Hematopoietic multipotent progenitor cell treated with erythropoietin and hydrocortisone succinate and interleukin-3 and kit ligand, for 8 days (in vitro differentiated cells): ENCODE data around the gene FUT6.

Source experiments
- DNase-seq: peaks from one replicate; pipeline ENCODE4 v3.0.0-alpha.2; 2015

Gene FUT6

DNA sequence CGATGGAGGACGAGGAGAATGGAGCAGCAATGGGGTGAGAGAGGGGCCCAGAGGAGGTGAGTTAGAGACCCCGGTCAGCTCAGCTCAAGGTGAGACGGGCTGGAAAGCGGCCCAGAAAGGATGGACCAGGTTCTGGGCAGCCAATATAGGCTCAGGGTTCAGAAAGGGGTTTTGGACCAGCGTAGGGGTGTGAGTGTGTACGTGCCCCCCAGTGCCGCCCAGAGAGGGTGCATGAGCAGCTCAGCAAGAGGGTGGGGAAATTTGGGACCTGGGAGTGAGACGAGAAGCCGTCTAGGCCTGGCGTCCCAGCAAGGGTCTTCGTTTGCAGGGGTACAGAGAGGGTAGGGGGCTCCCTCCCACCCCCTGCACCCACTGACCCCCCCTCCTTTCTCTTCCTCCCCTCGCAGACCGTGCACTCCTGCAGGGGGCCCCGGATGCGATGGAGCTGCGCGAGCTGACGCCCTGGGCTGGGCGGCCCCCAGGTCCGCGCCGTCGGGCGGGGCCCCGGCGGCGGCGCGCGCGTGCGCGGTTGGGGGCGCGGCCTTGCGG, 12.1 kb downstream of the FUT6 start:
- DNase-seq: no peak

DNA sequence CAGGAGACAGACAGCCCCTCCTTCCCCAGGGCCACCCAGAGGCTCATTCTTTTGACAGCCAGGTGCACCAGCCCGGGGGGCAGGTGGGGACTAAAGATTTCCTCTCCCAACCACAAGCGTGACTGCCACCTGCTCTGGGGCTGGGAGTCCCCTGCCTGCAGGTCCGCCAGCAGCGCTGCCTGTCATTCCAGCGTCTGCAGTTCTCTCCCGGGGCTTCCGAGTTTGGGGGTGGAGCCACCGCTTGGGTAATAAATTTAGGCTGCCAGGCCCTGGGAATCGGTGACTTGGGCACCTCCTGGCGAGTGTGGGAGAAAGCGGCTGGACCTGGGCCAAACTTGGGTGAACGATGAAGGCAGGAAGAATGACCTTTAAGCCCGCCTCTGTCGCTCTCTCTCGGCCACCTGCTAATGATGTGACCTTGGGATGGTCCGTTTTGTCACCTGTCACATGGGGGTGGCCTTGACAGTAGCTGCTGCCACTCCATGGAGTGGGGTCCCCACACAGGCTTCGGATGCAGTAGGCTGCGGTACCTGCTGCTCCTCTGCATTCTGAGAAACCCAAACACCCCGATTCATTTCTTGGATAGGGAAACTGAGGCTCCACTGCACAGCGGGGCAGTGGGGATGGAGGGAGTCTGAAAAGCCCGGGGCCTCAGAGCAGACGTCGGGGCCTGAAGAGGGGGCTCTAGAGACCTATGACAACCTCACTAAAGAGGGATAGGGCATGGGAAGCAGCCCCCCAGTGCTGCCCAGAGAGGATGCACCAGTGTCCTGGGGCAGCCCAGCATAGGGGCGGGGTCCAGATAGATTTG, 12.8 kb downstream of the FUT6 start:
- peak; percentile 68 for DNase-seq

DNA sequence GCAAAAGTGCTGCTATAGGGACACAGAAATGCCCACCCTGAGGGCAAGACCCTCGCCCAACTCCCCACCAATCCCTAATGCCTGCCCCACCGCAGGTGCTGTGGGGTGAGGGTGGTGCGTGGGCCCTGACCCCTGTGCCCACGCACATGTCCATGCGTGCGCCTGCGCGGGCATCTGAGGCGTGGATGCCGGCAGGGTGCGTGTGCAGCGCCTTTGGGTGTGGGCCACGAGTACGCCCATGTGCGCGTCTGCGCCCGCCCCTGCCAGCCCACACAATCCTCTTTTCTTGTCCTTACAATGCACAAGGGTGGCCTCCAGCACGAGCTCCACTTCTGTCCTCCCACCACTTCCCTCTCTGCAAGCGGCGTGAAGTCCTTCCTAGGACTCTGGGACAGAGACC, 14.3 kb downstream of the FUT6 start:
- DNase-seq: no peak

DNA sequence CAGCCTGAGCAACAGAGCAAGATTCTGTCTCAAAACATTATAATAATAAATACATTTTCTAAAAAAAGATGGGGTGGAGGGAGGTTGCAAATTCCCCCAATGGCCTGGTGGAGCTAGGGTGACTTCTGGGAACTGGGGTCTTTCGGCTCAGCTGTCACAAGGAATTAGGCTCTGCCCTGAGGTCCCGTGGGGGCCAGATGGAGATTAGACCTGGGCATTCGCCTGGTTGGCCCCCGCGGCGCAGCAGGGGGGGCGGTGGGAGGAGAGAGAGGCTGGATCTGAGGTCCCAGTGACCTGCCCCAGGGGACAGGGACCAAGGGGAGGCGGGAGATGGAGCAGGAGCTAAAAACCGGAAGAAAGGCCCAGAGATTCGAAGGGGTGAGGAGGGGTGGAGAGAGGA, 14.8 kb downstream of the FUT6 start:
- no peak for DNase-seq

GRCh38 chr19:5823579-5824281, 15.8 kb downstream of the FUT6 start:
- DNase-seq: no peak

GRCh38 chr19:5822181-5822844, 17.2 kb downstream of the FUT6 start:
- no peak for DNase-seq

GRCh38 chr19:5821521-5822180, 17.9 kb downstream of the FUT6 start:
- no peak for DNase-seq

DNA sequence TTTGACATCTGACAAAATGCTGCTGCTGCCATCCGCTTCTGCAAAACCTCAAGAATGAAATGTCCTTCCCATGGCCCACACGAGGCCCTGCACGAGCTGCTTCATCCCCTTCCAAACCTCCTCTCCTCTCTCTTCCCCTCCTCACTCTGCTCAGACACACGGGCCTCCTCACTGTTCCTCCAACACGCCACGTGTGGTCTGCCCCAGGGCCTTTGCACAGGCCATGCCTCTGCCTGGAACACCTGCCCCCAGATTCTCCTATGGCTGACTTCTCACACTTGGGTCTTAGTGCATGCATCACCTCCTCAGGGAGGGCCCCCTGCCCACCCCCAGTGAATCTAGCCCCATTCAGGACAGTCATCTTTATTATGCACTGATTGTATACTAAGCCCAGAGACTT, 18.7 kb downstream of the FUT6 start:
- DNase-seq: no peak

DNA sequence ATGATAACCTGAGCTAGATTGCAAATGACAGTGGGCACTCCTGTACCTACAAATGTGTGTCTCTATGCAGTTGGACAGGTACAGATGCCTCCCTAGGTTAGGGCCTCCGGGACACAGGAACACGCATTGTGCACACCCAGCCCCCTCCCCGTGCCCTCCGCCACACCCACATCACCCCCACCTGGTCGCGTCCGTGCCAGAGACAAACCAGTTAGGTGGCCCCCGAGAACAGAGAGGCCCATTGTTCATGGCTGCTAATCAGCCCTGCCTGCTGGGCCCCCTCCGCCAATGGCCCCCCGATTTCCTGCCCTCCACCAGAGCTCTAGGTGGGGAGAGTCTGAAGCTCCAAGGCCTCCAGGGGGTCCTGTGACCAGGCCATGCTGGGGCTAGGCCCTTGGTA, 20.9 kb downstream of the FUT6 start:
- no peak for DNase-seq

GRCh38 chr19:5817218-5817617, 22.3 kb downstream of the FUT6 start:
- no peak for DNase-seq

DNA sequence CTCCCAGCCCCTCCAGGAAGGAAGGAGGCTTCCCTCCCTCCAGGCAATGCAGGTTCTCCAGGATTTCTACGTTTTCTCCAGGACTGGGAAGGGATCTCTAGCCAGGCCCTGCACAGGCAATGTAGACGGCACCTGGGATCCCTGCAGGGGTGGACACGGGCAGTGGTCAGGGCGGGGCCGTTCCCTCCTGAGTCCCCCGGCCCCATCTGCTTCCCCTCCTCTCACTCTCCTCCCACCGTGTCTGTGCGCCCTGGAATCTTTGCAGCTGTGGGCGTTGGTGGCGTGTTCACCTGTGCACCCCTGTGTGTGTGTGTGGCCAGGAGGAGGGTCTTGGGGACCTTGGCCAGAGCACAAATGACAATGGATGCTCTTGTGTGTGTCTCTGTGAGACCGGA, 24.7 kb downstream of the FUT6 start:
- no peak for DNase-seq

- no peak for DNase-seq
Measured at GRCh38 chr19:5814123-5814851, 25.2 kb downstream of the FUT6 start.

GRCh38 chr19:5811117-5811516, 28.4 kb downstream of the FUT6 start:
- DNase-seq: no peak

DNA sequence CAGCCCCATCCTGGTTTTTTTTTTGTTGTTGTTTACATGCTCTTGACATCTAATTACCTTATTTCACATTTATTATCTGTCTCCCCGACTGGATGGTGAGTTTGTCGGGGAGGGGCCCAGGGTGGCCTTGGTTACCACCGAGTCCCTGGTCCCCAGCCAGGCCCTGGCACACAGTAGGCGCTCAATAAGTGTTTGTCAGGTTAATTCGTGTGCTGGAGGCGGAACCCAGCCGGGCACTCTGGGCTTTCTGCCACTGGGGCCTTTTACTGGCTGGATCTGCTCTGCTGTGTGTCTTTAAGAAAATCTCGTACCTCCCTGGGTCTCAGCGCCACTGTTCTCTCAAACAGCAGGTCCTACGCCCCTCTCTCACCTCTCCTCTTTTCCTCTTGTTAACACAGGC, 30.0 kb downstream of the FUT6 start:
- no peak for DNase-seq

DNA sequence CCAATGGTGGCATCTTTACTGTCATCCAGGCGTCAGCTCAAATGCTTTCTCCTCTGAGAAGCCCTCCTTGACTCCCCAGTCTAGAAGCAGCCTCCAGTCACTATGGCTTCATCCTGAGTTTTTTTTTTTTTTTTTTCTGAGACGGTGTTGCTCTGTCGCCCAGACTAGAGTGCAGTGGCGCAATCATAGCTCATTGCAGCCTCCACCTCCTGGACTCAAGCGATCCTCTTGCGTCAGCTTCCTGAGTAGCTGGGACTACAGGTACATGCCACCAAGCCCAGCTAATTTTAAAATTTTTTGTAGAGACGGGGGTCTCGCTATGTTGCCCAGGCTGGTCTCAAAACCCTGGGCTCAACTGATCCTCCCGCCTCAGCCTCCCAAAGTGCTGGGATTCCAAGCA, 30.4 kb downstream of the FUT6 start:
- no peak for DNase-seq

DNA sequence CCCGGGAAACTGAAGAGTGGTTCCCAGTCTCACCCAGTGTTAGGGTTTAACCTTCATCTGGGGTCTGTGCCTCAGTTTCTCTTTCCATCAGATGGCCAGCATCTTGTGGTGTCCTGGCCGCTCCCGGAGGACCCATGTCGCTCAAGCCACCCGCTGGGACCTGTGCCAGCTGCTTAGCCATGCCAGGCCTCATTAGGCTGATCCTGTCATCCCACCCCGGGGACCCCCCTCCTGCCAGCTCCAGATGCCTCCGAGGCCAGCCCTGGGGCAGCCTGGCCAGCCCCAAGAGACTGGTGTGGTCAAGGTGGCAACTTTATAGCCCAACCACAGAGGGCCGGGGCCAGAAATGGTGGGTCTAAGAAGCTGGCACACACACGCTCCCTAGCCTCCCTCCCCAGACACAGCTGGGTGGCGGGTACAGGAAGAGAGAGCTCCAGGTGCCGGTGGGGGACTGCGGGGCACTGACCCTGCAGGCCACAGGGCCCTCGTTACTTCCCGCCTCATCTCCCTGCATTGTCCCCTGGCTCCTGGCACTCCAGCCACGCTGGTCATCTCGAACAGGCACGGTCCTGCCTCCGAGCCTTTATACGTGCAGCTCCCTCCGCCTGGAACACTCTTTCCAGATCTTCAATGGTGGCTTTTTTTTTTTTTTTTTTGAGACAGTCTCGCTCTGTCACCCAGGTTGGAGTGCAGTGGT, 31.2 kb downstream of the FUT6 start:
- no peak for DNase-seq

- DNase-seq: no peak
Measured at GRCh38 chr19:5806905-5807304, 32.6 kb downstream of the FUT6 start.

- no peak for DNase-seq
Measured at GRCh38 chr19:5806133-5806489, 33.4 kb downstream of the FUT6 start.

DNA sequence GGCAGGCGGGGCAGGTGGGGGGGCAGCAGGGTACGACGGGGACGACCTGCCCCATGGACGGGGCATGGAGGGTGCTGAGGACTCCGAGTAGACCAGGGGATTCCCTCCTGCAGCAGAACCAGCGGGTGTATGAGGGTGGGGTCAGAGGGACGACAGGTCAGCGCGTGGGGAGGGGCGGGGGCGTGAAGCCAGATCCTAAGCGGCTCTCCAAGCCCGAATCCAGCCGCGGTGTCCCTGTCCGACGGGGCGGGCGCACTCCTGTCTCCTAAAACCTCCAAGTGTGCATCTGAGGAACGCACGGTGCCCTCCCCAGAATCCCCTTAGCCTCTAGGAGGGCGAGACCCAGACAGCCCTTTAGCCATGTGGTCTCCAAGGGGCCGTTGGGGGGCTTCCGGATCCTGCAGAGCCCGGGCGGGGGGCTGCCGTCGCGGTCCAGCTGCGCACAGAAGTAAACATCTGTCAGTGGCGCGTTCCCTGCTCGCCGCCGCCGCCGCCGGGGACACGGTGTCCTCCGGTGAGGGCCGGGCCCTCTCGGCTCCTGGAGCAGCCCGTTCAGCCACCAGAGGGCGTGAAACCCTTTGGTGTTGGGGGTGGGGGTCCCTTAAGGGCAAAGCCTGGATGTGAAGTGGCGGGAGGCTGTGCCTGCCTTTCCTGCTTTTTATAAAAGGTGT, 33.9 kb downstream of the FUT6 start:
- DNase-seq: peak; percentile 54

GRCh38 chr19:5804516-5805461, 34.7 kb downstream of the FUT6 start, which contains the start of gene NRTN:
Gene NRTN (plus strand): TSS chr19:5805067. CDS start chr19:5824166, 19,099 bp downstream.
- no peak for DNase-seq
